ENCODE results near the gene NLRP6. TPM values are rescaled to one million over a fixed set of nuclear protein-coding genes. Genes with fewer than 3 reads are reported as not detected.
"Not testable (repeated sequence)": the region's sequence is repeated elsewhere in the genome, so short reads cannot be mapped to it uniquely, and the experiment has no call there.

NLRP6 gene
- total and polyA plus RNA-seq, 2 donors: 0.90 to 2.2 TPM

DNA sequence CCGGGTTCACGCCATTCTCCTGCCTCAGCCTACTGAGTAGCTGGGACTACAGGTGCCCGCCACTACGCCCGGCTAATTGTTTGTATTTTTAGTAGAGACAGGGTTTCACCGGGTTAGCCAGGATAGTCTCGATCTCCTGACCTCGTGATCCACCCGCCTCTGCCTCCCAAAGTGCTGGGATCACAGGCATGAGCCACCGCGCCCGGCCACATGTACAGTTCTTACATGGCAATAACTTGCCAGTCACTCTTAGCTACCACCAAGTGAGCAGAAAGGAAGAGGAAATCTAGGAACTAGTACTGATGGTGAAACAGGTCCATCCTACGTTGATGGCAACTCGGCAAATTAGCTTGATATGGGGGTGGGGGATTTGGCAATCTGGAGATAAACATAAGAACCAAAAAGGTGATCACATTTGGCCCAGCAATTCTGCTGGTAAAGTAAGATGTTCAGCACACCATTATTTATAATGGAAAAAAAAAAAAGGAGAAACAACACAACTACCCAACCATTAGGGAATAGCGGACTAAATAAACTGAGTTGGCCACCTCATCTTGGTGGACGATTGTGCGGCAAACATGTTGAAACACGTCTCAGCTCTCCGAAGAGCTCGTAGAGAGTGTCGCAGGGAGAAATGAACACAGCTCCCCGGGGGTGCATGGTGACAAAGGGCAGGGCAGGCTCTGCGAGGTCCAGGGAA, 5.3 kb downstream of the NLRP6 start:
- peaks cover 2 to 50% of the 10 kb centered on the region in 2 donors for H3K4me1 ChIP-seq (ENCODE audit: control insufficient read depth in 2 of 2, insufficient read depth in 2 of 2, low read length in 2 of 2)
- DNase-seq (ENCODE audit: low read depth in 6 of 9, low spot score in 9 of 9): no peak
- WGBS: 92% methylated on average over 23 of the region's 23 CpGs
- H3K27ac ChIP-seq (ENCODE audit: low read depth in 1 of 2, low read length in 1 of 2): peak overlapping the region in 1 of 2 donors; percentile 52
- no peak overlapping the region for H3K4me3 ChIP-seq (ENCODE audit: low read length in 2 of 2)
- peaks cover 57 to 72% of the 10 kb centered on the region in 2 donors for H3K27me3 ChIP-seq (ENCODE audit: control insufficient read depth in 2 of 2, insufficient read depth in 1 of 2, low read length in 1 of 2)
- H3K36me3 ChIP-seq (ENCODE audit: control insufficient read depth in 2 of 2, insufficient read depth in 2 of 2, low read length in 1 of 2): peaks cover 0 to 5% of the 10 kb centered on the region in 2 donors
- peaks cover 1 to 9% of the 10 kb centered on the region in 2 donors for H3K9me3 ChIP-seq (ENCODE audit: control insufficient read depth in 2 of 2, insufficient read depth in 1 of 2, low read length in 1 of 2)

DNA sequence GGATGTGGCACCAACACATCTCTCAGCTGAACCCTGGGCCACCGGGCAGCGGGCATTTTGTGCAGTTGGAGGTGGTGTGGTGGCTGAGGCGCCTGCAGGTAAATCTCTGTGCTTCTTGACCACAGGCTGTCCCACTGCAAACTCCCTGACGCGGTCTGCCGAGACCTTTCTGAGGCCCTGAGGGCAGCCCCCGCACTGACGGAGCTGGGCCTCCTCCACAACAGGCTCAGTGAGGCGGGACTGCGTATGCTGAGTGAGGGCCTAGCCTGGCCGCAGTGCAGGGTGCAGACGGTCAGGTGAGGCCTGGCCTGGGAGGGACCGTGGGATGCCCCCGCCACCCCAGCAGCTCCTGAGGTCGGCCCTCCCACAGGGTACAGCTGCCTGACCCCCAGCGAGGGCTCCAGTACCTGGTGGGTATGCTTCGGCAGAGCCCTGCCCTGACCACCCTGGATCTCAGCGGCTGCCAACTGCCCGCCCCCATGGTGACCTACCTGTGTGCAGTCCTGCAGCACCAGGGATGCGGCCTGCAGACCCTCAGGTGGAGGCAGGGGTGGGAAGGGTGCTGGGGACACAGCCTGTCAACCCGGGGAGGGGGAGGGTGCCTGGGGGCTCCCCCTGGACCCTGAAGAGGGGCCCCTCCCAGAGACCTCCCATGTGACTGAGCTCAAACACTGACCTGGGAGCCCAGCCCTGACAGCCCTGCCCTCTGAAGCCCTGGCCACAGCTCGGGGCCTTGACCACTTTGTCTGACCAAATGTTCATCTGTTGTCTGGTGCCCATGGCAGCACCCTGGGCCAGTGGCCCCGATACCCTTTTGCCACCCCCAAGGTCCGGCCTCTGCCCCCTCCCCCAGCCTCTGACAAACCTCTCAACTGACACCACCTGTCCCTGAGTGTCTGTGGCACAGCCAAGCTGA, 6.2 kb downstream of the NLRP6 start:
- Histone ChIP-seq H3K27me3 (ENCODE audit: control insufficient read depth in 2 of 2, insufficient read depth in 1 of 2, low read length in 1 of 2) (peaks cover 49 to 64% of the 10 kb centered on the region in 2 donors), H3K4me3 (ENCODE audit: low read length in 2 of 2) (no peak overlapping the region), H3K4me1 (ENCODE audit: control insufficient read depth in 2 of 2, insufficient read depth in 2 of 2, low read length in 2 of 2) (peaks cover 3 to 46% of the 10 kb centered on the region in 2 donors), H3K36me3 (ENCODE audit: control insufficient read depth in 2 of 2, insufficient read depth in 2 of 2, low read length in 1 of 2) (peaks cover 0 to 5% of the 10 kb centered on the region in 2 donors), H3K9me3 (ENCODE audit: control insufficient read depth in 2 of 2, insufficient read depth in 1 of 2, low read length in 1 of 2) (peaks cover 1 to 9% of the 10 kb centered on the region in 2 donors), H3K27ac (ENCODE audit: low read depth in 1 of 2, low read length in 1 of 2) (no peak overlapping the region)
- WGBS: 94% methylated on average over 24 of the region's 24 CpGs
- no peak for DNase-seq (ENCODE audit: low read depth in 6 of 9, low spot score in 9 of 9)

DNA sequence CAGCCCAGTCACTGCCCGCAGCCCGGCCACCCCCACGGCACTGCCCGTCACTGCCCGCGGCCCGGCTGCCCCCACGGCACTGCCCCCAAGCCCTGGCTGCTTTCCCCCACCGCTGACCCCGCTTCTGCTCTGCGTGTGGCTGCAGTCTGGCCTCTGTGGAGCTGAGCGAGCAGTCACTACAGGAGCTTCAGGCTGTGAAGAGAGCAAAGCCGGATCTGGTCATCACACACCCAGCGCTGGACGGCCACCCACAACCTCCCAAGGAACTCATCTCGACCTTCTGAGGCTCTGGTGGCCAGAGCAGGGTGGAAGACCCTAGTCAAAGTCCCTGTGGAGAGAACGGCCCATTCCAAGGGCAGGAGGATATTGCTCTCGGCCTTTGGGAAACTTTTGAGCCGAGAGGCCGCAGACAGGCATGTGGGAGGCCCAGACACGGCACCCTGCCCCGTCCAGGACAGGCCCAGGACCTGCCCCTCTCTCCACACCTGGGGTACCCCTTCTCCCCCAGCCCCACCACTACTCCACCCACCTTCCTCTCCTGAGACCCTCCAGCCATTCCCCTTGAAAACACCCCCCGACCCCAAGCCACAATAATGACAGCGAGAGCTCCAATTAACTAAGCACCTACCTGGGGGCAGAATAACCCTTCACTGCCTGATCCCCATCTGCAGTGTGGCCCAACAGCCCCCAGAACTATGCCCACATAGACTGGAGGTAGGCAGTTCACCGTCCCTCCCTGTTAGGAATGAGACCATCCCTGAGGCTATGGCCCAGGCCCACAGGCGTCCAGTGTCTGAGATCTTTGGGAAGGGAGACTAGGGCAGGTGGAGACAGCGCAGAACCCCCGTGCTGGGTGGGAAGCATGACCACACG, 7.0 kb downstream of the NLRP6 start:
- H3K27me3 ChIP-seq (ENCODE audit: control insufficient read depth in 2 of 2, insufficient read depth in 1 of 2, low read length in 1 of 2): peaks cover 40 to 55% of the 10 kb centered on the region in 2 donors
- WGBS: 93% methylated on average over 29 of the region's 29 CpGs
- DNase-seq (ENCODE audit: low read depth in 6 of 9, low spot score in 9 of 9): no peak

GRCh38 chr11:285894-286220, 7.7 kb downstream of the NLRP6 start:
- Histone ChIP-seq H3K4me1 (ENCODE audit: control insufficient read depth in 2 of 2, insufficient read depth in 2 of 2, low read length in 2 of 2) (peaks cover 12 to 50% of the 10 kb centered on the region in 2 donors), H3K27ac (ENCODE audit: low read depth in 1 of 2, low read length in 1 of 2) (peak overlapping the region in 1 of 2 donors; percentile 13), H3K36me3 (ENCODE audit: control insufficient read depth in 2 of 2, insufficient read depth in 2 of 2, low read length in 1 of 2) (peaks cover 0 to 5% of the 10 kb centered on the region in 2 donors), H3K9me3 (ENCODE audit: control insufficient read depth in 2 of 2, insufficient read depth in 1 of 2, low read length in 1 of 2) (peaks cover 0 to 1% of the 10 kb centered on the region in 2 donors), H3K4me3 (ENCODE audit: low read length in 2 of 2) (no peak overlapping the region), H3K27me3 (ENCODE audit: control insufficient read depth in 2 of 2, insufficient read depth in 1 of 2, low read length in 1 of 2) (peaks cover 34 to 49% of the 10 kb centered on the region in 2 donors)
- WGBS: 95% methylated on average over 8 of the region's 8 CpGs
- DNase-seq (ENCODE audit: low read depth in 6 of 9, low spot score in 9 of 9): no peak

More for the DNA sequence above, 7.0 kb downstream of the NLRP6 start:
- H3K9me3 ChIP-seq (ENCODE audit: control insufficient read depth in 2 of 2, insufficient read depth in 1 of 2, low read length in 1 of 2): peaks cover 0 to 1% of the 10 kb centered on the region in 2 donors
- peaks cover 0 to 5% of the 10 kb centered on the region in 2 donors for H3K36me3 ChIP-seq (ENCODE audit: control insufficient read depth in 2 of 2, insufficient read depth in 2 of 2, low read length in 1 of 2)
- H3K4me1 ChIP-seq (ENCODE audit: control insufficient read depth in 2 of 2, insufficient read depth in 2 of 2, low read length in 2 of 2): peaks cover 11 to 46% of the 10 kb centered on the region in 2 donors
- peak overlapping the region in 1 of 2 donors; percentile 13 for H3K27ac ChIP-seq (ENCODE audit: low read depth in 1 of 2, low read length in 1 of 2)
- no peak overlapping the region for H3K4me3 ChIP-seq (ENCODE audit: low read length in 2 of 2)

DNA sequence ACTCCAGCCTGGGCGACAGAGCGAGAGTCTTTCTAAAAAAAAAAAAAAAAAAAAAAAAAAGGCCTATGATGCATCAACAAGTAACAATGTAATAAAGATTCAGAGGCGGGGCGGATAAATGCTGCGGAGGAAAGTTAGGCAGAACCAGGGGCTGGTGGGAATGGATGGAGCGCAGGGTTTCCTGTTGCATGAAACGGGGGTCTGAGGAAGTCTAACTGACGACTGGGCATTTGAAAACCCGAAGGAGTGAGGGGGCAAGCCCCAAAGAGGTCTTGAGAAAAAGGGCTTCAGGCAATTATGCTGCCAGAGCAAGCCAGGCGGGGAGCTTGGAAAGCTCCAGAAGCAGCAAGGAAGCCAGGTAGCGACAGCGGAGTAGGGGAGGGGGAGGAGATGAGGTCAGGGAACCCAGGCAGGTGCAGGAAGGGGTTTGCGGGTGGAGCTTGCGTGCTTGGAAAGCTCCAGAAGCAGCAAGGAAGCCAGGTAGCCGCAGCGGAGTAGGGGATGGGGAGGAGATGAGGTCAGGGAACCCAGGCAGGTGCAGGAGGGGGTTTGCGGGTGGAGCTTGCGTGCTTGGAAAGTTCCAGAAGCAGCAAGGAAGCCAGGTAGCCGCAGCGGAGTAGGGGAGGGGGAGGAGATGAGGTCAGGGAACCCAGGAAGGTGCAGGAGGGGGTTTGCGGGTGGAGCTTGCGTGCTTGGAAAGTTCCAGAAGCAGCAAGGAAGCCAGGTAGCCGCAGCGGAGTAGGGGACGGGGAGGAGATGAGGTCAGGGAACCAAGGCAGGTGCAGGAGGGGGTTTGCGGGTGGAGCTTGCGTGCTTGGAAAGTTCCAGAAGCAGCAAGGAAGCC, 9.0 kb downstream of the NLRP6 start:
- Histone ChIP-seq H3K36me3 (ENCODE audit: control insufficient read depth in 2 of 2, insufficient read depth in 2 of 2, low read length in 1 of 2) (peaks cover 1 to 13% of the 10 kb centered on the region in 2 donors), H3K27ac (ENCODE audit: low read depth in 1 of 2, low read length in 1 of 2) (peak overlapping the region; percentile 87 to 95), H3K4me3 (ENCODE audit: low read length in 2 of 2) (peak overlapping the region; percentile 58 to 78), H3K4me1 (ENCODE audit: control insufficient read depth in 2 of 2, insufficient read depth in 2 of 2, low read length in 2 of 2) (peaks cover 12 to 50% of the 10 kb centered on the region in 2 donors), H3K27me3 (ENCODE audit: control insufficient read depth in 2 of 2, insufficient read depth in 1 of 2, low read length in 1 of 2) (peaks cover 21 to 36% of the 10 kb centered on the region in 2 donors)
- peak in 5 of 9 donors; percentile 71 to 88 (median 77) for DNase-seq (ENCODE audit: low read depth in 6 of 9, low spot score in 9 of 9)
- WGBS: 51% methylated on average over 27 of the region's 27 CpGs
- not testable (repeated sequence) for H3K9me3 ChIP-seq (ENCODE audit: control insufficient read depth in 2 of 2, insufficient read depth in 1 of 2, low read length in 1 of 2)

DNA sequence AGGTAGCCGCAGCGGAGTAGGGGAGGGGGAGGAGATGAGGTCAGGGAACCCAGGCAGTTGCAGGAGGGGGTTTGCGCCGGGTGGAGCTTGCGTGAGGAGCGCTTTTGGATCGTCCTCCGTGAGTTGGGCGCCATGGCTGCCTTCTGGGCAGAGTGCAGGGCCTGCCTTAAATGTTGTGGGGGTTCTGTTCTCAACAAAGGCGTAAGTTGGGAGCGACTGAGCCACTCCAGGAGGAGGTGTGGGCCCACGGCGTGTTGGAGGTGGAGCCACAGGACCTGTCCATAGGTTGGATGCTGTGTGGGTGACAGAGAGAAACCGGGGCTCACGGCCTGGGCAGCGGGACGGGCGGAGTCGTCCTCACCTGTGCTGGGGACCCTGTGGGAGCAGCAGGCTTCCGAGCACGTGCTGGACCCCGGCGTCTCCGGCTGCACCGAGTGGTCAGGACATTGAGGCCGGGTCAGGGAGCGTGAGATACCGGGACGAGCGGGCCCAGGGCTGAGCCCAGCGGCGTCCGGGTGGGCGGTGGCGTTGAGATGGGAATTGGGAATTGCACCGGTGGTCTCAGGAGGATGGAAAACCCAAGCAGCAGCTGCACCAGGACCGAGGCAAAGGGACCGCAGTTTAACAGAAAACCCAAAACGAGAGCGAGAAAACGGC, 9.7 kb downstream of the NLRP6 start:
- peak in 3 of 9 donors; percentile 51 to 65 (median 53) for DNase-seq (ENCODE audit: low read depth in 6 of 9, low spot score in 9 of 9)
- H3K27ac ChIP-seq (ENCODE audit: low read depth in 1 of 2, low read length in 1 of 2): peak overlapping the region; percentile 87 to 95
- no peaks in the 10 kb centered on the region for H3K9me3 ChIP-seq (ENCODE audit: control insufficient read depth in 2 of 2, insufficient read depth in 1 of 2, low read length in 1 of 2)
- 16% methylated on average over 41 of the region's 41 CpGs for WGBS
- H3K4me3 ChIP-seq (ENCODE audit: low read length in 2 of 2): peak overlapping the region; percentile 58 to 78
- peaks cover 13 to 28% of the 10 kb centered on the region in 2 donors for H3K27me3 ChIP-seq (ENCODE audit: control insufficient read depth in 2 of 2, insufficient read depth in 1 of 2, low read length in 1 of 2)
- H3K36me3 ChIP-seq (ENCODE audit: control insufficient read depth in 2 of 2, insufficient read depth in 2 of 2, low read length in 1 of 2): peaks cover 3 to 21% of the 10 kb centered on the region in 2 donors
- H3K4me1 ChIP-seq (ENCODE audit: control insufficient read depth in 2 of 2, insufficient read depth in 2 of 2, low read length in 2 of 2): peaks cover 12 to 58% of the 10 kb centered on the region in 2 donors

DNA sequence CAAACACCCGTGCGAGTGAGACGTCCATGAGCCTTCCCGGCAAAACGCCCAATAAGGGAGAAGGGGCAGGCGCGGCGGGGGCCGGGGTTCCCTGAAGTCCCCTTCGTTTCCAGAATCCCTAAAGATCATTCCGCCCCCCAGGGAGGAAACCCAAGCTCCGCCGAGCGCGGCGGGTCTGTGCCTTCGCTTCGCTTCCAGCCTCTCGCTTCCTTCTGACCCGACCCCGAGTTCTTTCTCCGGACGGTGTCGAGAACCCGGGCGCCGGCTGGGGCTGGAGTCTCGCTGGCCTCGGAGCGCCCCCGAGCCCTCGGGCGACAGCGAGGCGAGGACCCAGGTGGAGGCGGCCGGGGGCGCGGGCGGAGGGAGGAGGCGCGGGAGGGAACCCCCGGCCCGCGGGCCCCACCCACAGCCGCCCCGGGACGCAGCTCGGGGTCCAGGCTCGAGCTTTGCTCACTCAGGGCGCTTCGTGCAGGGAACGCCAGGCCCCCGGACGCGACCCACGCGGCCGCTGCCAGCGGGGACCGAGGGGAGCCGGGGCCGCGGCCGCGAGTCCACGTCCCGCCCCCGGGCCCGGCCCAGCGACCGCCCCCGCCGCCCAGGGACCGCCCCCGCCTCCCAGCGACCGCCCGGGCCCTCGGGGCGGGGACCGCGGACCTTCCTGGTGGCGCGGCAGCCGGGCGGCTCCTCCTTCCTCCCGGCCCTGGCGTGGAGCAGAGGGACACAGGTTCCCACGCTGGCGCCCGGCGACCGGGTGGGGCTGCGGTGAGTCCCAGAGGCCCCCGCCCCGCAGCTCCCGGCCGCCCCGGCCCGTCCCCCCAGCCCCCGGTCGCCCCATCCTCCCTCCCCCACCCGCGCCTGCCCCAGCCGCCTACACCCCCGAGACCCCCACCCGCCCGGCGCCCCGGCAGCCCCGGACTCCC, 10.5 kb downstream of the NLRP6 start, which contains the start of gene PGGHG:
TSS of gene PGGHG (plus strand) at position 649 of the 920 bp plus-strand sequence. CDS start 691 bp downstream, outside the sequence.
- Histone ChIP-seq H3K27me3 (ENCODE audit: control insufficient read depth in 2 of 2, insufficient read depth in 1 of 2, low read length in 1 of 2) (peaks cover 12 to 24% of the 10 kb centered on the region in 2 donors), H3K27ac (ENCODE audit: low read depth in 1 of 2, low read length in 1 of 2) (peak within 1 kb of the TSS; percentile 87 to 95), H3K4me1 (ENCODE audit: control insufficient read depth in 2 of 2, insufficient read depth in 2 of 2, low read length in 2 of 2) (peaks cover 12 to 59% of the 10 kb centered on the region in 2 donors), H3K36me3 (ENCODE audit: control insufficient read depth in 2 of 2, insufficient read depth in 2 of 2, low read length in 1 of 2) (peaks cover 3 to 28% of the 10 kb centered on the region in 2 donors), H3K4me3 (ENCODE audit: low read length in 2 of 2) (peak within 1 kb of the TSS; percentile 58 to 78), H3K9me3 (ENCODE audit: control insufficient read depth in 2 of 2, insufficient read depth in 1 of 2, low read length in 1 of 2) (no peaks in the 10 kb centered on the region)
- peak in 1 of 9 donors; percentile 61 for DNase-seq (ENCODE audit: low read depth in 6 of 9, low spot score in 9 of 9)
- WGBS: under 1% methylated on average over 111 of the region's 112 CpGs

Measured in thymus (tissue), 11 donors.